SK-N-SH (cell line): ENCODE measurements around the gene TMEM72. TPM values are rescaled to one million over a fixed set of nuclear protein-coding genes. Genes with fewer than 3 reads are reported as not detected.

ENCODE experiments used
- CTCF ChIA-PET: fragments of 300-600, 350-600 bp; formaldehyde crosslinking; extraction: SDS; loops from one replicate; lab custom pipeline; 2021; lab: Yijun Ruan, JAX
- POLR2A ChIA-PET: fragments of 350-600 bp; sonication (Branson Sonifier 250); formaldehyde crosslinking; extraction: SDS; loops from one replicate; lab custom pipeline; 2020; ENCODE audit warnings: antibody characterized with exemption, inconsistent platforms; lab: Yijun Ruan, JAX
- DNase-seq: peaks from one replicate; pipeline ENCODE4 v3.0.0; 2012
- H2AFZ ChIP-seq: fragments of 200-600 bp; sonication (generic); 2 replicates; pipeline ENCODE4 v1.8.1; 2016; ENCODE audit warnings: antibody characterized with exemption, mild to moderate bottlenecking, low read depth
- H3F3A ChIP-seq: fragments of 200-600 bp; sonication (generic); replicated peaks from 2 replicates; pipeline ENCODE3; 2016; ENCODE audit warnings: antibody characterized with exemption, mild to moderate bottlenecking; ENCODE audit not compliant: insufficient read depth
- H3K27ac ChIP-seq, 2 experiments: fragments of 200-500 bp in 1 of 2; fragments of 200-600 bp in 1 of 2; sonication (Bioruptor generic) in 1 of 2; sonication (generic), shearing (Covaris generic) in 1 of 2; 2 replicates each; pipeline versions ENCODE4 v1.5.1 to v1.6.1; 2014 to 2016; ENCODE audit warnings: low read depth in 2 of 2, inconsistent platforms in 1 of 2, low read length in 1 of 2, mild to moderate bottlenecking in 1 of 2, mixed read lengths in 1 of 2
- H3K27me3 ChIP-seq: fragments of 200-600 bp; sonication (generic), shearing (Covaris generic); 2 replicates; pipeline ENCODE4 v1.6.1; 2016; ENCODE audit warnings: mixed run types; ENCODE audit not compliant: insufficient read depth
- H3K36me3 ChIP-seq, 2 experiments: fragments of 200-500 bp in 1 of 2; fragments of 200-600 bp in 1 of 2; sonication (Bioruptor generic) in 1 of 2; sonication (generic) in 1 of 2; replicated peaks in 1 of 2; 2 replicates each; pipeline versions ENCODE3 to v1.5.1; 2014 to 2016; ENCODE audit warnings: low read length in 1 of 2, mild to moderate bottlenecking in 1 of 2; ENCODE audit not compliant: insufficient read depth in 2 of 2, control insufficient read depth in 1 of 2
- H3K4me1 ChIP-seq, 2 experiments: fragments of 200-500 bp in 1 of 2; fragments of 200-600 bp in 1 of 2; sonication (Bioruptor generic) in 1 of 2; sonication (generic), shearing (Covaris generic) in 1 of 2; 2 replicates each; pipeline versions ENCODE4 v1.5.1 to v1.6.1; 2014 to 2016; ENCODE audit warnings: low read depth in 1 of 2, low read length in 1 of 2, mixed run types in 1 of 2; ENCODE audit not compliant: insufficient read depth in 2 of 2, control insufficient read depth in 1 of 2
- H3K4me2 ChIP-seq: fragments of 200-600 bp; sonication (generic), shearing (Covaris generic); 2 replicates; pipeline ENCODE4 v1.6.1; 2017; ENCODE audit warnings: mixed run types
- H3K4me3 ChIP-seq, 2 experiments: fragments of 200-500 bp in 1 of 2; fragments of 200-600 bp in 1 of 2; sonication (Bioruptor generic) in 1 of 2; sonication (generic), shearing (Covaris generic) in 1 of 2; 2 replicates each; pipeline versions ENCODE4 v1.5.1 to v1.8.1; 2014 to 2016; ENCODE audit warnings: low read depth in 2 of 2, inconsistent platforms in 1 of 2, low read length in 1 of 2, mild to moderate bottlenecking in 1 of 2, mixed read lengths in 1 of 2, moderate library complexity in 1 of 2
- H3K79me2 ChIP-seq: fragments of 200-600 bp; sonication (generic); 2 replicates; pipeline ENCODE4 v1.8.1; 2017; ENCODE audit warnings: mild to moderate bottlenecking; ENCODE audit not compliant: insufficient read depth
- H3K9ac ChIP-seq: fragments of 200-600 bp; sonication (generic); 2 replicates; pipeline ENCODE4 v1.6.1; 2017; ENCODE audit warnings: mixed run types
- H3K9me2 ChIP-seq: fragments of 200-600 bp; sonication (generic); 2 replicates; pipeline ENCODE4 v1.6.1; 2017; ENCODE audit warnings: mixed run types
- H3K9me3 ChIP-seq: fragments of 200-600 bp; sonication (generic); 2 replicates; pipeline ENCODE4 v1.6.1; 2017; ENCODE audit warnings: mixed run types, mild to moderate bottlenecking, moderate library complexity
- H4K20me1 ChIP-seq: fragments of 200-600 bp; sonication (generic); 2 replicates; pipeline ENCODE4 v1.6.1; 2017; ENCODE audit warnings: mild to moderate bottlenecking, mixed run types; ENCODE audit not compliant: insufficient read depth
- ELF1 ChIP-seq: IDR thresholded peaks from 2 replicates; pipeline ENCODE4 v1.4.0; 2012
- FOXJ3 ChIP-seq: sonication (generic); formaldehyde crosslinking; IDR thresholded peaks from 2 replicates; pipeline ENCODE4 v1.5.1; 2020; ENCODE audit warnings: mild to moderate bottlenecking, missing genetic modification reagents
- GABPA ChIP-seq: IDR thresholded peaks from 2 replicates; pipeline ENCODE4 v1.4.0; 2012; ENCODE audit warnings: low read depth, mild to moderate bottlenecking
- JUND ChIP-seq: IDR thresholded peaks from 2 replicates; pipeline ENCODE4 v1.4.0; 2012
- POLR2AphosphoS5 ChIP-seq: IDR thresholded peaks from 2 replicates; pipeline ENCODE4 v1.6.1; 2012; ENCODE audit warnings: low read depth, low read length
- RCOR1 ChIP-seq: fragments of 150-350 bp; IDR thresholded peaks from 2 replicates; pipeline ENCODE4 v1.6.1; 2017; ENCODE audit warnings: antibody characterized with exemption, low read length
- SMC3 ChIP-seq: IDR thresholded peaks from 2 replicates; pipeline ENCODE4 v1.6.1; 2012; ENCODE audit warnings: low read depth, low read length, improper control_type of control experiment
- TCF12 ChIP-seq: IDR thresholded peaks from 2 replicates; pipeline ENCODE4 v1.4.0; 2012
- YY1 ChIP-seq: IDR thresholded peaks from 2 replicates; pipeline ENCODE4 v1.4.0; 2012; ENCODE audit warnings: low read depth, mild to moderate bottlenecking
- WGBS: methylation state at CpG from one replicate; pipeline ENCODE4 v1.1.6; 2017; ENCODE audit warnings: low lambda C conversion rate; 5-methylcytosine and 5-hydroxymethylcytosine counted together
- polyA plus RNA-seq, 3 experiments: library from polyadenylated mRNA; depleted of rRNA; stranded (reverse); fragments of >200 nt; gene quantifications; 2 replicates each; pipeline ENCODE4 v1.2.3, GENCODE V29; 2012
- TF ChIP-seq, protein P1 (sequence below): IDR thresholded peaks from 2 replicates; pipeline ENCODE4 v1.6.1; 2012; ENCODE audit warnings: mild to moderate bottlenecking, low read depth, low read length, moderate library complexity
- TF ChIP-seq, protein P2 (sequence below): IDR thresholded peaks from 2 replicates; pipeline ENCODE4; 2012

TMEM72 gene
- polyA plus RNA-seq, 1 of the 3 experiments (the other 2 are of a cell fraction), result not detected

DNA sequence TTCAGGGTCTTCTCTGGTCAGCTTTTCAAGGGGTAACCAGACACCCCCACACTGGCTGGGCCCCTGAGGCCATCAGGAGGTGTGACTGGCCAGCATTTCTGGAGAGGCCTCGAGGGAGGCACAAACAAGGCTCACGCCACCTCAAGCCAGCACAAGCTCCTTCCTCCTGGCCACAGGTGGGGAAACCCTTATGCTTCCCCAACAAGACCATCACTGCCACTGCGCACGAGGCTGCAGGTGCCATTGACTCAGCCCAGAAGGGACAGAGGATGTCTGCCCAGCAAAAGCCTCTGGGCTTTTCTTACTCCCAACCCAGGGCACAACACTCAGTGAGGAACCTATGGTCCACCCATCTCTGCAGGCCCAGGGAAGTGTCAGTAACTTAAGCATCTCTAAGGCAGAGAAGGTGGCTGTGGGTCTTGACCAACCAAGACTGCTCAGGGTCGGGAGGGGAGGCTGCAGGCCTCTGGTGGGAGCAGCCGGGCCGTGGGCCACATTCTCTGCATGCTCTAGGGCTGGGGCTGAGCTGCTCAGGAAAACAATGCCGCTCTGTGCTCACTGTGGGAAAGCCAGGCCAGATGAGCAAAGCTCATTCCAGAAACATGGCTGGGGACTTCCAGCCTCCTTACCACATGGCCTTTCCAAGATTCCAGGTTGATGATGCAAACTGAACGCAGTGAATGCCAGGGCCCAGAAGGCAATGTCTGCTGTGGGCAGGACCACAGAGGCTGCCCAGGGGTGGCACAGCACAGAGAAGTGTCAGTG, 24.2 kb downstream of the TMEM72 start (continued):
- TF ChIP-seq, protein P1, sequence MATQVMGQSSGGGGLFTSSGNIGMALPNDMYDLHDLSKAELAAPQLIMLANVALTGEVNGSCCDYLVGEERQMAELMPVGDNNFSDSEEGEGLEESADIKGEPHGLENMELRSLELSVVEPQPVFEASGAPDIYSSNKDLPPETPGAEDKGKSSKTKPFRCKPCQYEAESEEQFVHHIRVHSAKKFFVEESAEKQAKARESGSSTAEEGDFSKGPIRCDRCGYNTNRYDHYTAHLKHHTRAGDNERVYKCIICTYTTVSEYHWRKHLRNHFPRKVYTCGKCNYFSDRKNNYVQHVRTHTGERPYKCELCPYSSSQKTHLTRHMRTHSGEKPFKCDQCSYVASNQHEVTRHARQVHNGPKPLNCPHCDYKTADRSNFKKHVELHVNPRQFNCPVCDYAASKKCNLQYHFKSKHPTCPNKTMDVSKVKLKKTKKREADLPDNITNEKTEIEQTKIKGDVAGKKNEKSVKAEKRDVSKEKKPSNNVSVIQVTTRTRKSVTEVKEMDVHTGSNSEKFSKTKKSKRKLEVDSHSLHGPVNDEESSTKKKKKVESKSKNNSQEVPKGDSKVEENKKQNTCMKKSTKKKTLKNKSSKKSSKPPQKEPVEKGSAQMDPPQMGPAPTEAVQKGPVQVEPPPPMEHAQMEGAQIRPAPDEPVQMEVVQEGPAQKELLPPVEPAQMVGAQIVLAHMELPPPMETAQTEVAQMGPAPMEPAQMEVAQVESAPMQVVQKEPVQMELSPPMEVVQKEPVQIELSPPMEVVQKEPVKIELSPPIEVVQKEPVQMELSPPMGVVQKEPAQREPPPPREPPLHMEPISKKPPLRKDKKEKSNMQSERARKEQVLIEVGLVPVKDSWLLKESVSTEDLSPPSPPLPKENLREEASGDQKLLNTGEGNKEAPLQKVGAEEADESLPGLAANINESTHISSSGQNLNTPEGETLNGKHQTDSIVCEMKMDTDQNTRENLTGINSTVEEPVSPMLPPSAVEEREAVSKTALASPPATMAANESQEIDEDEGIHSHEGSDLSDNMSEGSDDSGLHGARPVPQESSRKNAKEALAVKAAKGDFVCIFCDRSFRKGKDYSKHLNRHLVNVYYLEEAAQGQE, result no peak
- TF ChIP-seq ELF1 (no peak), JUND (no peak; the same call in 1 of the 2 replicates), RCOR1 (no peak), SMC3 (no peak), TCF12 (peak; percentile 73)

DNA sequence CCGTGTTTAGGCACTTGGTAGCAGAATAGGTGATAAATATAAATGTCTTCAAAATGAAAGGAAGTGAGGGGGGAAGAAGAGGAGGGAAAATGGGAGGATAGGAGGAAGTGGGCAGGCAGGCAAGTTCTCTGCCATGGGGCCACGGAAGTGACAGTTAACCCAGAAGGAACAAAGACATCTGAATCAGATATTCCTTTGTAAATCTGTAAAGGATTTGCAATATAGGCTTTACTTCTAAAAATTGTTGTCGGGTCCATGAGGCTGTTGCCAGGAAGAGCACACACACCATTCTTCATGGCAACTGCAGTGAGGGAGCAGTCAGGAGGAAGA, 24.8 kb downstream of the TMEM72 start:
- Histone ChIP-seq H3K9ac (no peak overlapping the region), H3K27ac (peak overlapping the region in 1 of 2 experiments; percentile 57; a peak in 2 of 4 replicates), H3K79me2 (no peaks in the 10 kb centered on the region), H4K20me1 (no peaks in the 10 kb centered on the region), H3F3A (no peaks in the 10 kb centered on the region), H2AFZ (no peak overlapping the region; the same call in 1 of the 2 replicates)
- DNase-seq, result no peak
- CTCF ChIA-PET, result interaction anchor here (1.9 to 8.5 kb wide), 3 partner anchors 11 to 42 kb away, joined by 4 to 121 read pairs (median 81); partner anchors contain the start of gene DEPP1
- POLR2A ChIA-PET, result no interaction called here
- TF ChIP-seq RCOR1 (no peak), FOXJ3 (CRISPR knock-in tag) (no peak), YY1 (no peak), POLR2AphosphoS5 (no peak), GABPA (no peak)
- TF ChIP-seq, protein P2, sequence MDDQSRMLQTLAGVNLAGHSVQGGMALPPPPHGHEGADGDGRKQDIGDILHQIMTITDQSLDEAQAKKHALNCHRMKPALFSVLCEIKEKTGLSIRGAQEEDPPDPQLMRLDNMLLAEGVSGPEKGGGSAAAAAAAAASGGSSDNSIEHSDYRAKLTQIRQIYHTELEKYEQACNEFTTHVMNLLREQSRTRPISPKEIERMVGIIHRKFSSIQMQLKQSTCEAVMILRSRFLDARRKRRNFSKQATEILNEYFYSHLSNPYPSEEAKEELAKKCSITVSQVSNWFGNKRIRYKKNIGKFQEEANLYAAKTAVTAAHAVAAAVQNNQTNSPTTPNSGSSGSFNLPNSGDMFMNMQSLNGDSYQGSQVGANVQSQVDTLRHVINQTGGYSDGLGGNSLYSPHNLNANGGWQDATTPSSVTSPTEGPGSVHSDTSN, result no peak
- TF ChIP-seq, all 33 proteins: peak for 0
- no peaks in the 10 kb centered on the region for H3K9me2 ChIP-seq
- no peaks in the 10 kb centered on the region for H3K9me3 ChIP-seq
- 37% methylated on average over 3 of the region's 3 CpGs for WGBS
- H3K4me3 ChIP-seq, result no peak overlapping the region
- H3K4me1 ChIP-seq, result peaks cover 0 to 10% of the 10 kb centered on the region in 2 experiments; a peak in 2 of 4 replicates
- no peaks in the 10 kb centered on the region for H3K27me3 ChIP-seq
- H3K36me3 ChIP-seq, result no peaks in the 10 kb centered on the region
- H3K4me2 ChIP-seq, result no peak overlapping the region; the same call in 1 of the 2 replicates
